Left lung (tissue), 10 donors: ENCODE data around the gene CRYGS. TPM values are rescaled to one million over a fixed set of nuclear protein-coding genes. Genes with fewer than 3 reads are reported as not detected.
"Not testable (repeated sequence)": the region's sequence is repeated elsewhere in the genome, so short reads cannot be mapped to it uniquely, and the experiment has no call there.

Experiments
- ATAC-seq: fragments of 200-7000 bp; cut with Tn5 transposase; one replicate; pipeline ENCODE4 v1.9.1; 2020; ENCODE audit warnings: moderate library complexity
- DNase-seq, 4 donors: peaks; one replicate each; pipeline ENCODE4 v3.0.0-alpha.2; 2013 to 2020
- H3K27ac ChIP-seq, 2 donors: fragments of 200-600 bp; sonication (generic) in 1 of 2; one replicate each; pipeline versions ENCODE4 v1.5.0 to v1.8.0; 2020 to 2021
- H3K27me3 ChIP-seq, 2 donors: fragments of 200-600 bp; sonication (generic) in 1 of 2; one replicate each; pipeline versions ENCODE4 v1.5.0 to v1.8.0; 2020 to 2021
- H3K36me3 ChIP-seq, 2 donors: fragments of 200-600 bp; sonication (generic) in 1 of 2; one replicate each; pipeline versions ENCODE4 v1.5.0 to v1.8.0; 2020 to 2021
- H3K4me1 ChIP-seq, 2 donors: fragments of 200-600 bp; one replicate each; pipeline ENCODE4 v1.8.0; 2021
- H3K4me3 ChIP-seq, 2 donors: fragments of 200-600 bp; sonication (generic) in 1 of 2; one replicate each; pipeline versions ENCODE4 v1.5.0 to v1.8.0; 2020 to 2021; ENCODE audit warnings: mild to moderate bottlenecking in 1 of 2
- H3K9me3 ChIP-seq, 2 donors: fragments of 200-600 bp; sonication (generic) in 1 of 2; one replicate each; pipeline versions ENCODE4 v1.5.0 to v1.8.0; 2020 to 2021
- CTCF ChIP-seq, 2 donors: fragments of 200-600 bp; sonication (generic) in 1 of 2; IDR thresholded peaks; one replicate each; pipeline versions ENCODE4 v1.5.0 to v1.8.0; 2021; ENCODE audit warnings: antibody characterized with exemption in 2 of 2
- intact Hi-C, 2 donors: fragments of 100-400 bp; cut with DNase I; formaldehyde crosslinking; loops; one replicate each; pipeline versions ENCODE4 v1.11.2 to v1.14.2; 2022
- polyA plus RNA-seq, 6 donors: library from polyadenylated mRNA; unstranded; fragments of 120-200 nt; gene quantifications; one replicate each; pipeline ENCODE4 v1.2.1, GENCODE V29; 2013; ENCODE audit not compliant: insufficient read length in 6 of 6
- total RNA-seq, 2 donors: library from RNA; stranded (reverse); fragmentation: NEBNext Ultra II Directional; extraction: Animal tissue kit (Norgen Biotek cat#: 25700); gene quantifications; one replicate each; pipeline ENCODE4 v1.2.1, GENCODE V29; 2021
- donor health status: DM: no; HTN: yes; CAD: no.
- donor health status: DM: no; HTN: no; CAD: no.

The CRYGS gene
- total and polyA plus RNA-seq, 8 donors, result 1.8 to 10.6 (median 9.0) TPM

DNA sequence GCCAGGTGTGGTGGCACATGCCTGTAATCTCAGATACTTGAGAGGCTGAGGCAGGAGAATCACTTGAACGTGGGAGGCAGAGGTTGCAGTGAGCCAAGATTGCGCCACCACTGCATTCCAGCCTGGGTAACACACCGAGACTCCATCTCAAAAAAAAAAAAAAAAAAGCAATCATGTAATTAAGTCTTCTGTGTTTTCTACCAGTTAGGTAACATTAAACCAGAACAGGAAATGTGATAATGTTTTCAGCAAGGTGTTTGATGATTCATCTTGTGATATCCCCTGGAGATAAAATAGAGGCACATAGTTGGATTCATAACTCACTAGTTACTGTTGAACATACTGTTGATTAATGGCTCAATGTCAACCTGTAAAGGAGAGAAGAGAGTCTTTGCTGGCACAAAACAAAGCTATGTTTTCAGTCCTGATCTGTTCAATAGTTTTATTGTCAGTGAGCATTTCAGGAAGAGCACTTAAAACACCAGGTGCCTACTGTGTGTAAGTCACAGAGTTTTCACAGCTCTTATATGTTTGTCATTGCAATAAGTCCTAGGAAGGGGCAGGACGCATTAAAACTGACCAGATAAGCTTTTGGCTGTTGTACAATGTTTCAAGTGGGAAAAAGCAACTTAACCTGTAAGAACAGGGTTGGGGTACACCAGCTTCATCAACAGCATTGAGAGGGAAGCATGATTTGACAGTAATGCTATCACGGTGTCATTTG, 45.8 kb upstream of the CRYGS start:
- Histone ChIP-seq H3K27ac (no peak overlapping the region), H3K27me3 (no peaks in the 10 kb centered on the region), H3K4me3 (no peak overlapping the region), H3K36me3 (peaks cover 0 to 16% of the 10 kb centered on the region in 2 donors), H3K4me1 (no peaks in the 10 kb centered on the region), H3K9me3 (no peaks in the 10 kb centered on the region)
- ATAC-seq (peak; percentile 64), DNase-seq (peak in 1 of 4 donors; percentile 54)
- no peak for TF ChIP-seq CTCF (IDR thresholded peaks at IDR 0.05)
- intact Hi-C loops, result no loop called here

- no peak for DNase-seq
- TF ChIP-seq CTCF (IDR thresholded peaks at IDR 0.05), result no peak
- no peaks in the 10 kb centered on the region for H3K4me1 ChIP-seq
- no peak overlapping the region for H3K4me3 ChIP-seq
- H3K27ac ChIP-seq, result no peak overlapping the region
- peaks cover 0 to 24% of the 10 kb centered on the region in 2 donors for H3K36me3 ChIP-seq
- H3K27me3 ChIP-seq, result no peaks in the 10 kb centered on the region
- intact Hi-C loops, result no loop called here
- ATAC-seq, result peak; percentile 41
- H3K9me3 ChIP-seq, result no peaks in the 10 kb centered on the region
These were observed 44.9 kb upstream of the CRYGS start for GRCh38 chr3:186589121-186589520.

DNA sequence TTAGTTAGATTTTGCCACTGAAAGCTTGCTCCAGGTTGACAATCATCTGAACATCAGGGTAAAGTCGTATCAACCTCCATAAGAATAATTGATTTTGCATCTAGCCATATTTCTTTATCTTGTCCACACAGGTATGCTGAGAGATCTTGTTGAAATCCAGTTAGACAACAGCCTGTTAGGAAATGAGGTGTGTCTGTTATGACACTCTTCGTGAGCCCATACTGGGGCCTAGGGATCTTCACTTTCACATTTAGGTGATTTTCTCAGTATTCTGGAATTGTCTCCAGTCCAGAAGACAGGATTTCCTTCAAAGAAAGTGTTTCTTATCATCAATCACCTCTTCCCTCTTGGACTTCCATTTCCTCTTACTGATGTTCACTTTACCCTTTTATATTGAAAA, 44.5 kb upstream of the CRYGS start:
- TF ChIP-seq CTCF (IDR thresholded peaks at IDR 0.05), result no peak
- H3K36me3 ChIP-seq, result peaks cover 0 to 29% of the 10 kb centered on the region in 2 donors
- no peaks in the 10 kb centered on the region for H3K27me3 ChIP-seq
- H3K27ac ChIP-seq, result no peak overlapping the region
- ATAC-seq (peak; percentile 68), DNase-seq (no peak)
- H3K9me3 ChIP-seq, result no peaks in the 10 kb centered on the region
- intact Hi-C loops, result no loop called here
- no peak overlapping the region for H3K4me3 ChIP-seq
- H3K4me1 ChIP-seq, result no peaks in the 10 kb centered on the region

- no peak for DNase-seq
- no peak for ATAC-seq
- no peak for TF ChIP-seq CTCF (IDR thresholded peaks at IDR 0.05)
- H3K4me3 ChIP-seq, result no peak overlapping the region
- no peaks in the 10 kb centered on the region for H3K4me1 ChIP-seq
- H3K36me3 ChIP-seq, result peaks cover 0 to 44% of the 10 kb centered on the region in 2 donors
- H3K9me3 ChIP-seq, result no peaks in the 10 kb centered on the region
- H3K27ac ChIP-seq, result no peak overlapping the region
- H3K27me3 ChIP-seq, result no peaks in the 10 kb centered on the region
- intact Hi-C loops, result no loop called here
These were observed 43.0 kb upstream of the CRYGS start for GRCh38 chr3:186587183-186587582.

GRCh38 chr3:186586245-186586644, 42.1 kb upstream of the CRYGS start:
- DNase-seq, ATAC-seq, H3K4me3 ChIP-seq, H3K9me3 ChIP-seq, H3K4me1 ChIP-seq, H3K27me3 ChIP-seq, intact Hi-C loops, H3K27ac ChIP-seq: not testable (repeated sequence)
- peaks cover 0 to 53% of the 10 kb centered on the region in 2 donors for H3K36me3 ChIP-seq

DNA sequence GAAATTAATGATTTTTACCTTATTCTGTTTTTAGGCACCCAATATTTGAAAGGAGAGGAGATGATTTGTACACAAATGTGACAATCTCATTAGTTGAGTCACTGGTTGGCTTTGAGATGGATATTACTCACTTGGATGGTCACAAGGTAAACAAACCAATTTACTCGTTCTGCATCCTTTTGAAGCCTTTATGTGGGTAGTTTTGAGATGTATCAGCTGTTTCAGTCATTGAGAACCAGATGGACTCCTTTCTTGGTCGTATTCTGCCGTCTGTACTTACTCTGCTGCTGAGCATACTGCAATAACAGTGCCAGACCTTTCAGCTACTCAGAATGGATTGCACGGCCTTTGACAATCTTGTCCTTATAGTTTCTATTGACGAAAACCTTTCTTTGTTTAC, 39.7 kb upstream of the CRYGS start:
- H3K4me1 ChIP-seq, result no peaks in the 10 kb centered on the region
- no peak for DNase-seq
- intact Hi-C loops, result no loop called here
- no peaks in the 10 kb centered on the region for H3K27me3 ChIP-seq
- no peak for ATAC-seq
- H3K27ac ChIP-seq, result no peak overlapping the region
- H3K9me3 ChIP-seq, result no peaks in the 10 kb centered on the region
- H3K36me3 ChIP-seq, result peaks cover 0 to 77% of the 10 kb centered on the region in 2 donors
- no peak for TF ChIP-seq CTCF (IDR thresholded peaks at IDR 0.05)
- no peak overlapping the region for H3K4me3 ChIP-seq
